Right cardiac atrium (tissue), 5 donors: ENCODE data around the gene LMTK2. TPM values are rescaled to one million over a fixed set of nuclear protein-coding genes. Genes with fewer than 3 reads are reported as not detected.

Experiments
- ATAC-seq, 2 donors: fragments of 200-7000 bp; cut with Tn5 transposase; one replicate each; pipeline versions ENCODE4 v1.8.0 to v1.9.1; 2020; ENCODE audit warnings: moderate library complexity in 2 of 2, mild to moderate bottlenecking in 1 of 2
- DNase-seq, 3 donors: peaks; one replicate each; pipeline ENCODE4 v3.0.0-alpha.2; 2020
- H3K27ac ChIP-seq: one replicate; pipeline ENCODE4 v1.5.1; 2013; ENCODE audit warnings: mild to moderate bottlenecking, low read length, control low read depth, moderate library complexity
- H3K27me3 ChIP-seq: one replicate; pipeline ENCODE4 v1.6.1; 2013; ENCODE audit not compliant: control insufficient read depth, insufficient read depth
- H3K4me1 ChIP-seq: one replicate; pipeline ENCODE4 v1.6.1; 2013; ENCODE audit warnings: low read length; ENCODE audit not compliant: control insufficient read depth, insufficient read depth
- H3K4me3 ChIP-seq: one replicate; pipeline ENCODE4 v1.5.1; 2013; ENCODE audit warnings: low read length, control low read depth
- H3K9me3 ChIP-seq: one replicate; pipeline ENCODE4 v1.6.1; 2013; ENCODE audit warnings: low read length; ENCODE audit not compliant: control insufficient read depth
- WGBS: extraction: QIAGEN DNeasy Blood & Tissue Kit; methylation state at CpG from one replicate; pipeline ENCODE4 v1.1.7; 2013; 5-methylcytosine and 5-hydroxymethylcytosine counted together
- intact Hi-C, 4 donors: fragments of 100-400 bp; cut with DNase I; formaldehyde crosslinking; loops; one replicate each; pipeline versions ENCODE4 v1.11.0 to v1.14.0; 2022 to 2023
- polyA plus RNA-seq: library from polyadenylated mRNA; stranded (reverse); fragments of 200-250 nt; gene quantifications from one replicate; pipeline ENCODE4 v1.2.3, GENCODE V29; 2013
- total RNA-seq, 4 donors: library from RNA; stranded (reverse); fragmentation: NEBNext Ultra II Directional; extraction: Animal tissue kit (Norgen Biotek cat#: 25700); gene quantifications; one replicate each; pipeline ENCODE4 v1.2.1, GENCODE V29; 2021
- donor health status: healthy with polysubstance abuse.
- donor health status: DM: no; HTN: yes; CAD: no.
- donor health status: DM: no; HTN: no; CAD: no.
- donor health status: DM: no; HTN: yes; CAD: no; lungs with severe emphysema.
- donor health status: DM: yes; HTN: yes; CAD: no.

Gene LMTK2
- total and polyA plus RNA-seq, 5 donors = 13.1 to 38.5 (median 36.8) TPM

- Histone ChIP-seq H3K4me3 (no peak overlapping the region), H3K27me3 (no peaks in the 10 kb centered on the region), H3K27ac (no peak overlapping the region), H3K4me1 (no peaks in the 10 kb centered on the region), H3K9me3 (no peaks in the 10 kb centered on the region)
- no peak for DNase-seq
- intact Hi-C loops = no loop called here
- ATAC-seq = no peak
- 75% methylated on average over 11 of the region's 11 CpGs for WGBS
Measured at GRCh38 chr7:98254951-98255610, 148.4 kb downstream of the LMTK2 start.

GRCh38 chr7:98256431-98256830 is 149.8 kb downstream of the LMTK2 start:
- intact Hi-C loops = no loop called here
- Histone ChIP-seq H3K4me1 (no peaks in the 10 kb centered on the region), H3K27ac (no peak overlapping the region), H3K4me3 (no peak overlapping the region), H3K27me3 (no peaks in the 10 kb centered on the region), H3K9me3 (no peaks in the 10 kb centered on the region)
- DNase-seq (no peak), ATAC-seq (no peak)
- WGBS = 96% methylated on average over 7 of the region's 7 CpGs

GRCh38 chr7:98257701-98258100 is 151.0 kb downstream of the LMTK2 start:
- intact Hi-C loops = no loop called here
- 93% methylated on average over 6 of the region's 6 CpGs for WGBS
- H3K9me3 ChIP-seq = no peaks in the 10 kb centered on the region

More at GRCh38 chr7:98257701-98258100, 151.0 kb downstream of the LMTK2 start:
- ATAC-seq (no peak), DNase-seq (no peak)
- Histone ChIP-seq H3K4me3 (no peak overlapping the region), H3K27me3 (no peaks in the 10 kb centered on the region), H3K4me1 (no peaks in the 10 kb centered on the region), H3K27ac (no peak overlapping the region)

Other genes with a start within 250 kb of the LMTK2 start
- 10 to 100 TPM; 13.0 to 16.5 (median 14.8) TPM for gene ASNS, start 234.5 kb upstream of the LMTK2 start, total RNA-seq
- 18.6 TPM for gene ASNS, start 234.5 kb upstream of the LMTK2 start, polyA plus RNA-seq
- gene OCM2, start 116.7 kb upstream of the LMTK2 start, total RNA-seq = not detected
- gene OCM2, start 116.7 kb upstream of the LMTK2 start, polyA plus RNA-seq = not detected
- gene BHLHA15, start 104.6 kb downstream of the LMTK2 start, total RNA-seq = under 1 TPM in 2 of 4 donors, not detected in 2; 0.53 to 0.57 TPM
- gene BHLHA15, start 104.6 kb downstream of the LMTK2 start, polyA plus RNA-seq = not detected
- 10 to 100 TPM; 20.9 to 25.5 (median 25.1) TPM for gene TECPR1, start 145.4 kb downstream of the LMTK2 start, total RNA-seq
- gene TECPR1, start 145.4 kb downstream of the LMTK2 start, polyA plus RNA-seq = 10.5 TPM
- 100 to 1,000 TPM; 156 to 203 (median 187) TPM for gene BRI3, start 174.8 kb downstream of the LMTK2 start, total RNA-seq
- gene BRI3, start 174.8 kb downstream of the LMTK2 start, polyA plus RNA-seq = 209 TPM